Measurements from ENCODE around the gene TTC31. TPM values are rescaled to one million over a fixed set of nuclear protein-coding genes. Genes with fewer than 3 reads are reported as not detected.
A peak's percentile ranks its signal among the peaks of the same experiment; 100 is the strongest.

Gene TTC31
- total RNA-seq, 1 experiment from 2014 or later: 26.4 TPM

DNA sequence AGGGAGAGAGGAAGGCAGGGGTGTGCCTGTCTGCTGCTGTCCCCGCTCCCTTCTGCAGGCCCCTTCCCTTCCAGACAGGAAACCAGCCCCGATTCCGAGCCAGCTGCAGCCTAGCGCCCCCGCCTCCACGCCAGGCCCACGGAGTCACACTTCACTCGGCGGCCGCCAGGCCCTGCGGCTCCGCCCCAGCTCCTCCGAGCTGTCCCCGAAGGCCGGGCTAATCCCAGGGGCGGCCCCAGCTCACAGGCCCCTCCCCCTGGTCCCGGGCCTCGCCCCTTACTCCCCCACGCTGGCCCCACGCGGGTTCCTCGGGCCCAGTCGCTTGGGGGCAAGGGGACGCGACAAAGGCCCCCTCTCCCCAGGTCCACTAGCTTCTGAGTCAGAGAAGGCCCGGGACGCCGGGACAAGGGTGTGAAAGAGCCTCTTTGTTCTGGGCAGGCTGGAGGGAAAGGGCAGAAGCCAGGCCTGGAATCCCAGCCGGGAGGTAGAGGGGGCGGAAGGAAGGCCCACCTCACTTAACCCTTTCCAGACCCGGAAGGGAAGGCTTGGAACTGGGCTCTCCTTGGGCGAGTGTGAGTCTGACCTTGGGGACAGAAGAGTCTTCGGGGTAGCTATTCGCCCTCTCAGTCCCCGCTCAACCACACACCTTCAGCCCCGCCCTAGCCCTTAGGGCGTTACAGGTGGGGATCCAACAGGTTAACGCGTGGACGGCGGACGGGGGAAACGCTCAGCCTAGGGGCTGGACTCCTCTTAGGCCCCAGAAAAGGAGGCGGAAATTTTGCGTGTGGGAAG, 42.3 kb upstream of the TTC31 start:
- H3K4me2 ChIP-seq (ENCODE audit: low read length): peak overlapping the region; percentile 91
- no peaks in the 10 kb centered on the region for H3K9me3 ChIP-seq (ENCODE audit: control insufficient read depth in 1 of 2, insufficient read depth in 1 of 2, low read depth in 1 of 2, low read length in 2 of 2)
- no peak for TF ChIP-seq JUND (IDR thresholded peaks at IDR 0.05)
- TF ChIP-seq ZFX (IDR thresholded peaks at IDR 0.05): peak; percentile 82
- no peak for TF ChIP-seq FOSL1 (IDR thresholded peaks at IDR 0.05; ENCODE audit: low read depth)
- peak; percentile 90 for TF ChIP-seq TCF7L2 (IDR thresholded peaks at IDR 0.05; ENCODE audit: borderline replicate concordance, extremely low read depth, insufficient read depth, insufficient read length)
- no peak for TF ChIP-seq RAD21 (IDR thresholded peaks at IDR 0.05; ENCODE audit: low read depth)
- TF ChIP-seq ATF3 (IDR thresholded peaks at IDR 0.05): no peak
- TF ChIP-seq, protein P1, sequence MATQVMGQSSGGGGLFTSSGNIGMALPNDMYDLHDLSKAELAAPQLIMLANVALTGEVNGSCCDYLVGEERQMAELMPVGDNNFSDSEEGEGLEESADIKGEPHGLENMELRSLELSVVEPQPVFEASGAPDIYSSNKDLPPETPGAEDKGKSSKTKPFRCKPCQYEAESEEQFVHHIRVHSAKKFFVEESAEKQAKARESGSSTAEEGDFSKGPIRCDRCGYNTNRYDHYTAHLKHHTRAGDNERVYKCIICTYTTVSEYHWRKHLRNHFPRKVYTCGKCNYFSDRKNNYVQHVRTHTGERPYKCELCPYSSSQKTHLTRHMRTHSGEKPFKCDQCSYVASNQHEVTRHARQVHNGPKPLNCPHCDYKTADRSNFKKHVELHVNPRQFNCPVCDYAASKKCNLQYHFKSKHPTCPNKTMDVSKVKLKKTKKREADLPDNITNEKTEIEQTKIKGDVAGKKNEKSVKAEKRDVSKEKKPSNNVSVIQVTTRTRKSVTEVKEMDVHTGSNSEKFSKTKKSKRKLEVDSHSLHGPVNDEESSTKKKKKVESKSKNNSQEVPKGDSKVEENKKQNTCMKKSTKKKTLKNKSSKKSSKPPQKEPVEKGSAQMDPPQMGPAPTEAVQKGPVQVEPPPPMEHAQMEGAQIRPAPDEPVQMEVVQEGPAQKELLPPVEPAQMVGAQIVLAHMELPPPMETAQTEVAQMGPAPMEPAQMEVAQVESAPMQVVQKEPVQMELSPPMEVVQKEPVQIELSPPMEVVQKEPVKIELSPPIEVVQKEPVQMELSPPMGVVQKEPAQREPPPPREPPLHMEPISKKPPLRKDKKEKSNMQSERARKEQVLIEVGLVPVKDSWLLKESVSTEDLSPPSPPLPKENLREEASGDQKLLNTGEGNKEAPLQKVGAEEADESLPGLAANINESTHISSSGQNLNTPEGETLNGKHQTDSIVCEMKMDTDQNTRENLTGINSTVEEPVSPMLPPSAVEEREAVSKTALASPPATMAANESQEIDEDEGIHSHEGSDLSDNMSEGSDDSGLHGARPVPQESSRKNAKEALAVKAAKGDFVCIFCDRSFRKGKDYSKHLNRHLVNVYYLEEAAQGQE (IDR thresholded peaks at IDR 0.05; ENCODE audit: low read depth): no peak
- peak; percentile 34 for TF ChIP-seq YY1 (IDR thresholded peaks at IDR 0.05; ENCODE audit: extremely low read depth, insufficient replicate concordance, low read depth, low read length)
- no peak for TF ChIP-seq EGR1 (IDR thresholded peaks at IDR 0.05; ENCODE audit: low read depth)
- TF ChIP-seq, protein P2, sequence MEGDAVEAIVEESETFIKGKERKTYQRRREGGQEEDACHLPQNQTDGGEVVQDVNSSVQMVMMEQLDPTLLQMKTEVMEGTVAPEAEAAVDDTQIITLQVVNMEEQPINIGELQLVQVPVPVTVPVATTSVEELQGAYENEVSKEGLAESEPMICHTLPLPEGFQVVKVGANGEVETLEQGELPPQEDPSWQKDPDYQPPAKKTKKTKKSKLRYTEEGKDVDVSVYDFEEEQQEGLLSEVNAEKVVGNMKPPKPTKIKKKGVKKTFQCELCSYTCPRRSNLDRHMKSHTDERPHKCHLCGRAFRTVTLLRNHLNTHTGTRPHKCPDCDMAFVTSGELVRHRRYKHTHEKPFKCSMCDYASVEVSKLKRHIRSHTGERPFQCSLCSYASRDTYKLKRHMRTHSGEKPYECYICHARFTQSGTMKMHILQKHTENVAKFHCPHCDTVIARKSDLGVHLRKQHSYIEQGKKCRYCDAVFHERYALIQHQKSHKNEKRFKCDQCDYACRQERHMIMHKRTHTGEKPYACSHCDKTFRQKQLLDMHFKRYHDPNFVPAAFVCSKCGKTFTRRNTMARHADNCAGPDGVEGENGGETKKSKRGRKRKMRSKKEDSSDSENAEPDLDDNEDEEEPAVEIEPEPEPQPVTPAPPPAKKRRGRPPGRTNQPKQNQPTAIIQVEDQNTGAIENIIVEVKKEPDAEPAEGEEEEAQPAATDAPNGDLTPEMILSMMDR (IDR thresholded peaks at IDR 0.05 in 2 of 3, conservative IDR thresholded peaks at IDR 0.05 in 1 of 3; ENCODE audit: borderline replicate concordance in 1 of 3, insufficient read depth in 1 of 3, low read depth in 2 of 3, low read length in 2 of 3): 0 out of 6 replicates have a peak, but pooled peaks of 1 of the 3 experiments have one; percentile 3
- no peak for TF ChIP-seq EZH2phosphoT487 (IDR thresholded peaks at IDR 0.05; ENCODE audit: borderline replicate concordance)
- H3K79me2 ChIP-seq (ENCODE audit: insufficient read depth, low read length): peaks cover 52% of the 10 kb centered on the region
- intact Hi-C loops (cut with micrococcal nuclease): loop anchor here (1.0 kb wide), 2 partner anchors 14 to 17 kb away; no protein-coding TSS in a partner anchor
- H3K4me1 ChIP-seq (ENCODE audit: control insufficient read depth in 1 of 2, insufficient read depth in 2 of 2, low read length in 2 of 2): peaks cover 29 to 47% of the 10 kb centered on the region in 2 experiments
- no peaks in the 10 kb centered on the region for H3K27me3 ChIP-seq (ENCODE audit: insufficient read depth, low read length)
- H3K36me3 ChIP-seq (ENCODE audit: control insufficient read depth in 1 of 2, insufficient read depth in 2 of 2, low read length in 2 of 2): peaks cover 0 to 13% of the 10 kb centered on the region in 2 experiments; a peak in 1 of 4 replicates
- TSS peak; percentile 82 for BruUV-seq (replicated peaks)
- peak overlapping the region; percentile 99 for H3K27ac ChIP-seq (ENCODE audit: low read depth, low read length)
- RAD21 ChIA-PET (ENCODE audit: low non-redundant PET in 1 of 2, low total read pairs in 2 of 2, uncharacterized antibody in 2 of 2, unreplicated experiment in 2 of 2): interaction anchor here in 1 of 2 experiments (0.6 kb wide), 1 partner anchor 12 kb away, joined by 4 read pairs; no protein-coding TSS in a partner anchor
- no peak overlapping the region for H2AFZ ChIP-seq (ENCODE audit: low read depth, low read length, poor library complexity, severe bottlenecking)
- peak; percentile 80 for DNase-seq (ENCODE audit: low read depth, low spot score)
- POLR2A ChIA-PET: interaction anchor here (0.7 to 1.6 kb wide), 9 partner anchors 8 to 49 kb away, joined by 3 to 10 read pairs (median 4); partner anchors contain the start of genes INO80B, MRPL53 and WBP1
- peak overlapping the region; percentile 78 for H3K9ac ChIP-seq (ENCODE audit: low read length)
- no peaks in the 10 kb centered on the region for H3K9me2 ChIP-seq (ENCODE audit: insufficient read depth)
- CTCF ChIA-PET: interaction anchor here (1.3 to 1.4 kb wide), 3 partner anchors 42 to 106 kb away, joined by 3 to 6 read pairs (median 4); partner anchors contain the start of genes CCDC142 and TTC31
- H3K4me3 ChIP-seq (replicated peaks in 1 of 2; ENCODE audit: low read depth in 1 of 2, low read length in 2 of 2): peak overlapping the region; percentile 66 to 69
- peak; percentile 84 for ATAC-seq
- H4K20me1 ChIP-seq (ENCODE audit: insufficient read depth): no peaks in the 10 kb centered on the region; the same call in 1 of the 2 replicates
